ENCODE data around the gene HMGXB3.
"Not testable (repeated sequence)": the region's sequence is repeated elsewhere in the genome, so short reads cannot be mapped to it uniquely, and the experiment has no call there.

HMGXB3 gene

GRCh38 chr5:150022681-150023080 is 22.1 kb downstream of the HMGXB3 start:
- no peak for DNase-seq

DNA sequence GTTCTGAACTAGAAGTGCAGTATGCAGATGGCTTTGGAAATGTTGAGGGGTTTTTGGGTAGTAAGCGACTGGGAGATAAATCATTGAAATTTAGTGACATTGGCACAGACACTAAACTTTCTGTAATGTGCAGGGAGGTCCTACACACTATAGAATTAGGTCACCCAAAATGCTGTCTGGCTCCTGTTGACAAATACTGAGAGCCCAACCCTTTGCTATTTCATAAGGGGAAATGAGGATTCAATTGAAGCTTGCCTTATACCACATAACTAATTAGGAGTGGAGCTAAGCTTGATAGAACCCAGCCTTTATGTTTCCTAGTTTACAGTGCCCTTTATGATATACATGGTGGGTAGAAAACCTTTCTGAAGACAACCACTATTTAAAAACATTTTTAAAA is 22.6 kb downstream of the HMGXB3 start:
- no peak for DNase-seq

DNA sequence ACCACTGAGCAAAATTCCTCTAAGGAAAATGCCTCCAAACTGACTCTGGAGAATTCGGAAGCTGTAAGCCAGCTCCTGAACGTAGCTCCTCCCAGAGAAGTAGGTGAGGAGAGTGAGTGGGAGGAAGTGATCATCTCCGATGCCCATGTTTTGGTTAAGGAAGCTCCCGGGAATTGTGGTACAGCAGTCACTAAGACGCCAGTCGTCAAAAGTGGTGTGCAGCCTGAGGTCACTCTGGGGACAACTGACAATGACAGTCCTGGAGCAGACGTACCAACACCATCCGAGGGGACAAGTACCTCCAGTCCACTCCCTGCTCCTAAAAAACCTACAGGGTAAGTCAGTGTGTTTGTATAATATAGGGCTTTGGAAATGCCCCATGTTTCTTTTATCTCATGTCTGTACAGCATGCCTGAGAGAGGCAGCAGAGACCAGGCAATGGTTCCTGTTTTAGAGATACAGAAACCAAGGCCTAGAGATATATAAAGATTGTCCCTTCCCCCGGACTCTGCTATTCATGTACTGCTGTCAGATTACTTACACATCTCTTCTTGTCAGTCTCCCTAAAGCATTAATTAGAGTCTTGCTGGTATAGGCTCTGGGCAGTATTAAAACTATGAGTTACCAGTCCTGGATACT is 23.9 kb downstream of the HMGXB3 start:
- DNase-seq = no peak

DNA sequence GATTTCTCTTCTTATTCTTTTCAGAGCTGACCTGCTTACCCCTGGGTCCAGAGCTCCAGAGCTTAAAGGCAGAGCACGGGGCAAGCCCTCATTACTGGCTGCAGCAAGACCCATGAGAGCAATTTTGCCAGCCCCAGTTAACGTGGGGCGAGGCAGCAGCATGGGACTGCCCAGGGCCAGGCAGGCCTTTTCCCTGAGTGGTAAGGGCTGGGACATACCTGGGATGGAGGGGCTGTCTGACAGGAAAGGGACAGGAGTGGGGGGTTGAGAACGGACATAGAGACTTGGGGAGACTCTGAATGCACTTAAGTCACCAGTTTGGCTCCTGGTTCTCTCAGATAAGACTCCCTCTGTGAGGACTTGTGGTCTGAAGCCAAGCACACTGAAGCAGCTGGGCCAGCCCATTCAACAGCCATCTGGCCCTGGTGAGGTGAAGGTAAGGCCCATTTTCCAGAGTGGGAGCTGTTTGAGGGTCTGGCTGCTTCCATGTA is 26.2 kb downstream of the HMGXB3 start:
- DNase-seq = no peak

GRCh38 chr5:150028047-150028446 is 27.5 kb downstream of the HMGXB3 start:
- DNase-seq = not testable (repeated sequence)

DNA sequence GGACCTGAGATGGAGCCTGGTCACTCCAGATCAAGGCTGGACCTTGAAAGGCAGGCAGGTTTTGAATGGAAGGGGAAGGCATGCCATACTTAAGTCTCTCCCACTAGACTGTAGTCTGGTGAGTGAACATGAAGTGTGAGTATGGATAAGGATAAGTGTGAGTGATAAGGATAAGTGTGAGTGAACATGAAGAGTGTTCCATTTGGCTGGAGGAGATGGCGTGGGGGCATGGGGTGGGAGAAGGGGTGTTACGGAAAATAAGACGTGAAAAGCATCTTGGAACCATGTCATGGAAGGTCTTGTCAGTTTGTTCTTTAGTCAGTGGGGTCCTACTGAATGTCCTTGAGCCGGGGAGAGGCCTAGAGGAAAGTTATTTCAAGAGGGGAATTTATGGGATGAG is 32.8 kb downstream of the HMGXB3 start:
- DNase-seq = no peak

GRCh38 chr5:150034662-150035061 is 34.1 kb downstream of the HMGXB3 start:
- DNase-seq = no peak

GRCh38 chr5:150035139-150035895 is 34.8 kb downstream of the HMGXB3 start:
- no peak for DNase-seq

GRCh38 chr5:150036513-150036912 is 36.0 kb downstream of the HMGXB3 start:
- DNase-seq = no peak

- no peak for DNase-seq
Measured at GRCh38 chr5:150038547-150038946, 38.0 kb downstream of the HMGXB3 start.

- DNase-seq = no peak
Measured at GRCh38 chr5:150042459-150042858, 41.9 kb downstream of the HMGXB3 start.

DNA sequence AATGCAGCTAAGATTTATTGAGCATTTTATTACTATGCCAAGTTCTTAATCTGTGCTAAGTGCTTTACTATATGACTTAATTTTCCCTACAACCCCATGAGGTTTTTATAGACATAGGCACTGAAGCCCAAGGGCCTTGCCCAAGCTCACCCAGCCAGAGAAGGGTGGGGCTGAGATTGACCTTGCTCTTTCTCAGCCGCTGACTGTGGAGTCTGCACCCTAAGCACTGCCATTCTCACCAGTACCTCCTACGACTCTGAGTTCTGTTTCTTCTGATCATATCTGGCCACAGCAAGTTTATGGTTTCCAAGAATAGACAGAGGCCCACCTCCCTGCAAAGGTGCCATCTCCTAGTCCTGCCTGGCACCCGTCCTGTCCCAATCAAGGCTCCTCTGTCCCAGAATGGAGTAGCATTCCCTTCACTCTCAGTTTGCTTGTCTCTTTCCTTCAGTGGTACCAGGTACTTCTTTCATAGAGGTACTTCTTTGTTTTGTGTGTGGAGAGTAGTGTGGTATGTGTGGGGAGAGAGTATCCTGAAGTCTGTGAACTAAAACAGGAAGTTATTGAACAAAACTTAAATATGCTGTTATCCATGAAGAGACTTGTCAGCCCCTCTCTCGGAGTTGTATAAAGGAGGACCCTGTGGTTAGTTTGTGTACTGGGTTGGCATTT is 43.3 kb downstream of the HMGXB3 start:
- no peak for DNase-seq

DNA sequence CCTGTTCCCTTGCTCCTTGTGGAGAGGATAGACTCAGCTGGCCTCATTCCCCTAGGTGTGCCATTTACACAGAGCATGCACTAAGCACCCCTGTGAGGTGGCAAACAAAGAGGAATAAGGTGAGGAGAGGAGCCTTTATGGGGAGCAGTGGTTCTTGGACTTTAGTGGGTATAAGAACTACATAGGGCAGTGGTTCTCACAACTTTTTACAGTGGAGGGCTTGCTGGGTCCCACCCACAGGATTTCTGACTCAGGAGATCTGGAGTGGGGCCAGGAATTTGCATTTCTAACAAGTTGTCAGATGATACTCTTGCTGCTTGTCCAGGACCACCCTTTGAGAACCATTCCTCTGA is 43.8 kb downstream of the HMGXB3 start:
- no peak for DNase-seq

- DNase-seq = no peak
Measured at GRCh38 chr5:150044712-150045111, 44.2 kb downstream of the HMGXB3 start.

- no peak for DNase-seq
Measured at GRCh38 chr5:150045549-150045948, 45.0 kb downstream of the HMGXB3 start.

- DNase-seq = no peak
Measured at GRCh38 chr5:150046031-150046430, 45.5 kb downstream of the HMGXB3 start.

- DNase-seq = not testable (repeated sequence)
Measured at GRCh38 chr5:150050172-150050811, 49.8 kb downstream of the HMGXB3 start.

- DNase-seq = no peak
Measured at GRCh38 chr5:150051657-150052195, 51.2 kb downstream of the HMGXB3 start.

- no peak for DNase-seq
Measured at GRCh38 chr5:150052226-150052955, 51.9 kb downstream of the HMGXB3 start.

DNA sequence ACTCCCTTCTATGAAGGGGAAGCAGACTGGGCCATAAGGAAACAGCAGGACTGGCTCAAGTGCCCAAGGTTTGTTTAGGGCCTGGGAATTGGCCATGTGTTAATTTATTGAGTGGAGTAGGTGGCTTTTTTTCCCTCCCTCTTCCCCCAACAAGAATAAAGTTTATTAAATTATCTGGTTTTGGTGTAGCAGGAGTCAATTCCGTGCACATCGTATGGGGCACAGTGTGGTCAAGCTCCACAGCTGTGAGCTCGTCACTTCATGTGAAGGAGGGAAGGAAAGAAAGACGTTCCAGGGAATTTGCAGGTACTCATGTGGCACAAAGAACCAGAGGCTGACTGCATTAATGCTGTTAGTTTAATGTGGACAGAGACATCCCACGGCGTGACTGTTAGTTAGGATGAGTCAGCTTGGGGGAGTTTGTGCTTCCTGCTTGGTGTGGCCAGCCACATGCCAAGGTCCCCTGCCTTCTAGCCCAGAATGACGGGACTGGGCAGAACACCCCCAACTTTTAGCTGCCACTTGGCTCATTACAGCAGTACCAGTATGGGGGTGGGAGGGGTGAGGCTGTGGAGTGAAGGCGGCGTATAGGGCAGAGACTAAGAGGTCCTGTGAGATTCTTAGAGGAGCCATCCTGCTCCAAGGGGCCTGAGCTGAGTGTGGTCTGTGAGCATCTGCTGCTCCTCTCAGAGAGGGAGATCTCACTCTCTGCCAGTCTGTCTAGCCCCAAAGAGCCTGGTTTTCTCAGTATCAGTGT is 52.6 kb downstream of the HMGXB3 start:
- DNase-seq = no peak

GRCh38 chr5:150053713-150054392 is 53.3 kb downstream of the HMGXB3 start:
- DNase-seq = no peak

All from stimulated activated CD4-positive, alpha-beta T cell treated with anti-CD3 and anti-CD28 coated beads, Interleukin-4, amount 100 ng/mL, for 24 hours (primary cell).